Thyroid gland (tissue), 4 donors: ENCODE results near the gene DLX4.

Experiments
- POLR2A ChIP-seq, 2 donors: fragments of 450-650 bp; IDR thresholded peaks; one replicate each; pipeline ENCODE4 v1.6.1; 2017; ENCODE audit warnings: antibody characterized with exemption in 2 of 2, mild to moderate bottlenecking in 2 of 2, moderate library complexity in 1 of 2
- TF ChIP-seq, protein P1 (sequence below), 6 experiments: fragments of 200-600 bp in 3 of 6; fragments of 450-650 bp in 3 of 6; sonication (generic) in 3 of 6; IDR thresholded peaks; one replicate each; pipeline ENCODE4 v1.5.1; 2016 to 2019; ENCODE audit warnings: antibody characterized with exemption in 6 of 6, mild to moderate bottlenecking in 2 of 6, inconsistent platforms in 1 of 6, moderate library complexity in 1 of 6

DNA sequence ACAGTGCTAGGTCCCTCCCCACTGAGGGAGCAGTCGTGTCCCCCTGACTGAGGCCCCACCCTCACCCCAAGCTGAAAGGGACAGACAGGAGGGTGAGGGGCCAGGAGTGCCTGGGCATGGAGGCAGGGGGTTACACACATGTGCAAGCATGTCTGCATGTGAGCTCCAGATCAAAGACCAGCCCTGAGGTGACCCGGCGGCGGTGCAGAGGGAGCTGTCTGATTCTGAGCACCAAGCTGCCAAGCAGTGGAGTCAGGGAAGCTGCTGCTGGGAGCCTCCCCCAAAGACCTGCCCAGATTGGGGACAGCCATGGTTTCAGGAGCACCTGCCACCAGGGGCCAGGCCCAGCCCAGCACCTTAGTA lies 20.5 kb downstream of the DLX4 start:
- TF ChIP-seq POLR2A (IDR thresholded peaks at IDR 0.05) = no peak
- TF ChIP-seq, protein P1, sequence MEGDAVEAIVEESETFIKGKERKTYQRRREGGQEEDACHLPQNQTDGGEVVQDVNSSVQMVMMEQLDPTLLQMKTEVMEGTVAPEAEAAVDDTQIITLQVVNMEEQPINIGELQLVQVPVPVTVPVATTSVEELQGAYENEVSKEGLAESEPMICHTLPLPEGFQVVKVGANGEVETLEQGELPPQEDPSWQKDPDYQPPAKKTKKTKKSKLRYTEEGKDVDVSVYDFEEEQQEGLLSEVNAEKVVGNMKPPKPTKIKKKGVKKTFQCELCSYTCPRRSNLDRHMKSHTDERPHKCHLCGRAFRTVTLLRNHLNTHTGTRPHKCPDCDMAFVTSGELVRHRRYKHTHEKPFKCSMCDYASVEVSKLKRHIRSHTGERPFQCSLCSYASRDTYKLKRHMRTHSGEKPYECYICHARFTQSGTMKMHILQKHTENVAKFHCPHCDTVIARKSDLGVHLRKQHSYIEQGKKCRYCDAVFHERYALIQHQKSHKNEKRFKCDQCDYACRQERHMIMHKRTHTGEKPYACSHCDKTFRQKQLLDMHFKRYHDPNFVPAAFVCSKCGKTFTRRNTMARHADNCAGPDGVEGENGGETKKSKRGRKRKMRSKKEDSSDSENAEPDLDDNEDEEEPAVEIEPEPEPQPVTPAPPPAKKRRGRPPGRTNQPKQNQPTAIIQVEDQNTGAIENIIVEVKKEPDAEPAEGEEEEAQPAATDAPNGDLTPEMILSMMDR (IDR thresholded peaks at IDR 0.05) = no peak
